ENCODE measurements around the gene PIP5KL1. TPM values are rescaled to one million over a fixed set of nuclear protein-coding genes. Genes with fewer than 3 reads are reported as not detected.

PIP5KL1 gene
- total and polyA plus RNA-seq, 2 donors (not counting 3 experiments of a cell fraction or from before 2014, with no cell fraction given): 1.5 to 2.9 TPM

DNA sequence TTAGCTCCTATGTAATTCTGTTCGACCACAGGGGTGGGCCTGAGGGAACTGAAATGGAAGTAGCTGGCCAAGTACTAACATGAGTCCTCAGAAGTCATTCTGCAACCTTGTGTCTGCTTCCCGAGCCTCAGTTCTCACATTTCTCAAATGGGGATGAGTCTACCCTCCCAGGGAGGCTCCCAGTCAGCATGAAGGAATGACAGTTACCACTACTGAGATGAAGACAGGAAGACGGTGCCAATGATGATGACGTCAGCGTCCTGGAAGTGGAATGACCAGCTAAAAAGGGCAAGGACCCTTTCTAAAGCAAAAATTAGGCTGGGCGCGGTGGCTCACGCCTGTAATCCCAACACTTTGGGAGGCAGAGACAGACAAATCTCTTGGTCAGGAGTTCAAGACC is 6.8 kb downstream of the PIP5KL1 start:
- no peak overlapping the region for H3K4me2 ChIP-seq (ENCODE audit: insufficient read depth, low read length)
- H3K79me2 ChIP-seq (ENCODE audit: control insufficient read depth, insufficient read depth, low read length): no peaks in the 10 kb centered on the region
- no peak overlapping the region for H3K9ac ChIP-seq (replicated peaks; ENCODE audit: extremely low read depth, insufficient read depth, low read length)
- TF ChIP-seq FOS (IDR thresholded peaks at IDR 0.05; ENCODE audit: borderline replicate concordance, insufficient read depth, low read length) (no peak), MYC (IDR thresholded peaks at IDR 0.05; ENCODE audit: low read depth, low read length) (no peak), JUN (IDR thresholded peaks at IDR 0.05; ENCODE audit: borderline replicate concordance, insufficient read depth, insufficient read length, low read depth) (no peak), GATA2 (IDR thresholded peaks at IDR 0.05; ENCODE audit: insufficient read depth, insufficient read length, low read depth, low read length) (no peak), POLR2AphosphoS5 (IDR thresholded peaks at IDR 0.05; ENCODE audit: insufficient read depth, low read depth, low read length) (no peak), POLR2A (IDR thresholded peaks at IDR 0.05; ENCODE audit: low read depth, low read length) (no peak)
- TF ChIP-seq, protein P1, sequence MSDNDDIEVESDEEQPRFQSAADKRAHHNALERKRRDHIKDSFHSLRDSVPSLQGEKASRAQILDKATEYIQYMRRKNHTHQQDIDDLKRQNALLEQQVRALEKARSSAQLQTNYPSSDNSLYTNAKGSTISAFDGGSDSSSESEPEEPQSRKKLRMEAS (IDR thresholded peaks at IDR 0.05; ENCODE audit: insufficient read depth, insufficient read length): no peak
- dilution Hi-C loops (cut with MboI; ENCODE audit: extremely low pct_ligation_motif_present, low sequenced_read_pairs): no loop called here
- H3K4me1 ChIP-seq (ENCODE audit: control insufficient read depth, extremely low read depth, insufficient read depth, low read length): peaks cover 8% of the 10 kb centered on the region
- H2AFZ ChIP-seq (ENCODE audit: low read depth, low read length): no peak overlapping the region
- no peak for FAIRE-seq
- no peak overlapping the region for H3K4me3 ChIP-seq (replicated peaks in 1 of 3; ENCODE audit: insufficient read depth in 1 of 3, low read depth in 1 of 3, low read length in 3 of 3)
- no peaks in the 10 kb centered on the region for H3K36me3 ChIP-seq (ENCODE audit: control insufficient read depth in 2 of 2, extremely low read depth in 1 of 2, insufficient read depth in 2 of 2, low read length in 2 of 2)
- no peak for DNase-seq (ENCODE audit: low read depth, low spot score)
- peaks cover 3 to 6% of the 10 kb centered on the region in 2 experiments for H3K27me3 ChIP-seq (ENCODE audit: control insufficient read depth in 2 of 2, insufficient read depth in 2 of 2, low read length in 2 of 2)
- CTCF ChIA-PET: interaction anchor here (1.1 to 1.6 kb wide), 4 partner anchors 19 to 335 kb away, joined by 3 to 7 read pairs (median 4); partner anchors contain the start of genes ENG and TOR2A
- no peaks in the 10 kb centered on the region for H4K20me1 ChIP-seq (replicated peaks; ENCODE audit: control insufficient read depth, extremely low read depth, insufficient read depth, low read length)
- BruUV-seq (replicated peaks): no TSS peak
- POLR2A ChIA-PET: interaction anchor here (0.6 to 0.7 kb wide), 2 partner anchors 35 to 321 kb away, joined by 3 to 4 read pairs; no protein-coding TSS in a partner anchor
- H3K9me1 ChIP-seq (replicated peaks; ENCODE audit: control insufficient read depth, extremely low read depth, insufficient read depth, low read length): no peaks in the 10 kb centered on the region
- intact Hi-C loops (cut with micrococcal nuclease): no loop called here
- H3K9me3 ChIP-seq (replicated peaks; ENCODE audit: control insufficient read depth, insufficient read depth, low read length): no peaks in the 10 kb centered on the region
- H3K27ac ChIP-seq (ENCODE audit: insufficient read depth, low read depth, low read length): no peak overlapping the region

DNA sequence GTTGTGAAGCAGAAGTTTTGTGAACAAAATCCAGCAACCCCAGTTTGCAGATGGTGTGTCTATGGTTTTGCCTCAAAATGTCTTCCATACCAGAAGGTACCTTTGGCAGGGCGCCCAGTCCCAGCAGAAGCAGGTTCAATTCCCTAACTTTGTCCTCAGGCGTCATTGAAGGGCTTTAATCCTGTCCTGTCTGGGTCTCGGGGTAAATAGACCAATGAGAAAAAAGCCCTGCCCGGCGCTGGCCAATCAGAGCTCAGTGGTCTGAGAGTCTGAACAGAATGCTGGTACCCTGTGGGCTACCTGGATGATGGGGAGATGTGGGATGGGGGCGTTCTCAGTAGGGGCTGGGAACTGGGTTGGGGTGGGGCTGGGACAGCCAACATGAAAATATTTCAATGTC is 7.5 kb downstream of the PIP5KL1 start:
- Histone ChIP-seq H3K36me3 (ENCODE audit: control insufficient read depth in 2 of 2, extremely low read depth in 1 of 2, insufficient read depth in 2 of 2, low read length in 2 of 2) (no peaks in the 10 kb centered on the region), H3K4me2 (ENCODE audit: insufficient read depth, low read length) (no peak overlapping the region), H3K9me1 (replicated peaks; ENCODE audit: control insufficient read depth, extremely low read depth, insufficient read depth, low read length) (no peaks in the 10 kb centered on the region), H3K27me3 (ENCODE audit: control insufficient read depth in 2 of 2, insufficient read depth in 2 of 2, low read length in 2 of 2) (peaks cover 3 to 6% of the 10 kb centered on the region in 2 experiments), H3K9me3 (replicated peaks; ENCODE audit: control insufficient read depth, insufficient read depth, low read length) (no peaks in the 10 kb centered on the region), H3K4me1 (ENCODE audit: control insufficient read depth, extremely low read depth, insufficient read depth, low read length) (peaks cover 15% of the 10 kb centered on the region), H2AFZ (ENCODE audit: low read depth, low read length) (no peak overlapping the region), H3K79me2 (ENCODE audit: control insufficient read depth, insufficient read depth, low read length) (no peaks in the 10 kb centered on the region), H3K27ac (ENCODE audit: insufficient read depth, low read depth, low read length) (no peak overlapping the region), H4K20me1 (replicated peaks; ENCODE audit: control insufficient read depth, extremely low read depth, insufficient read depth, low read length) (no peaks in the 10 kb centered on the region), H3K4me3 (replicated peaks in 1 of 3; ENCODE audit: insufficient read depth in 1 of 3, low read depth in 1 of 3, low read length in 3 of 3) (no peak overlapping the region), H3K9ac (replicated peaks; ENCODE audit: extremely low read depth, insufficient read depth, low read length) (no peak overlapping the region)
- dilution Hi-C loops (cut with MboI; ENCODE audit: extremely low pct_ligation_motif_present, low sequenced_read_pairs): no loop called here
- peak; percentile 38 for FAIRE-seq
- POLR2A ChIA-PET: no interaction called here
- CTCF ChIA-PET: interaction anchor here (0.6 to 4.5 kb wide), 7 partner anchors 20 to 333 kb away, joined by 3 to 38 read pairs (median 4); partner anchors contain the start of genes ENG and TOR2A
- no peak for DNase-seq (ENCODE audit: low read depth, low spot score)
- no TSS peak for BruUV-seq (replicated peaks)
- intact Hi-C loops (cut with micrococcal nuclease): no loop called here
- TF ChIP-seq POLR2A (IDR thresholded peaks at IDR 0.05; ENCODE audit: low read depth, low read length): no peak
- TF ChIP-seq, protein P1 (IDR thresholded peaks at IDR 0.05; ENCODE audit: insufficient read depth, insufficient read length): no peak
- no peak for TF ChIP-seq MYC (IDR thresholded peaks at IDR 0.05; ENCODE audit: low read depth, low read length)
- TF ChIP-seq FOS (IDR thresholded peaks at IDR 0.05; ENCODE audit: borderline replicate concordance, insufficient read depth, low read length): no peak
- no peak for TF ChIP-seq JUN (IDR thresholded peaks at IDR 0.05; ENCODE audit: borderline replicate concordance, insufficient read depth, insufficient read length, low read depth)
- TF ChIP-seq, protein P2, sequence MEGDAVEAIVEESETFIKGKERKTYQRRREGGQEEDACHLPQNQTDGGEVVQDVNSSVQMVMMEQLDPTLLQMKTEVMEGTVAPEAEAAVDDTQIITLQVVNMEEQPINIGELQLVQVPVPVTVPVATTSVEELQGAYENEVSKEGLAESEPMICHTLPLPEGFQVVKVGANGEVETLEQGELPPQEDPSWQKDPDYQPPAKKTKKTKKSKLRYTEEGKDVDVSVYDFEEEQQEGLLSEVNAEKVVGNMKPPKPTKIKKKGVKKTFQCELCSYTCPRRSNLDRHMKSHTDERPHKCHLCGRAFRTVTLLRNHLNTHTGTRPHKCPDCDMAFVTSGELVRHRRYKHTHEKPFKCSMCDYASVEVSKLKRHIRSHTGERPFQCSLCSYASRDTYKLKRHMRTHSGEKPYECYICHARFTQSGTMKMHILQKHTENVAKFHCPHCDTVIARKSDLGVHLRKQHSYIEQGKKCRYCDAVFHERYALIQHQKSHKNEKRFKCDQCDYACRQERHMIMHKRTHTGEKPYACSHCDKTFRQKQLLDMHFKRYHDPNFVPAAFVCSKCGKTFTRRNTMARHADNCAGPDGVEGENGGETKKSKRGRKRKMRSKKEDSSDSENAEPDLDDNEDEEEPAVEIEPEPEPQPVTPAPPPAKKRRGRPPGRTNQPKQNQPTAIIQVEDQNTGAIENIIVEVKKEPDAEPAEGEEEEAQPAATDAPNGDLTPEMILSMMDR (IDR thresholded peaks at IDR 0.05; ENCODE audit: extremely low read depth in 1 of 2, insufficient read depth in 1 of 2, low read depth in 1 of 2, low read length in 2 of 2): no peak
- no peak for TF ChIP-seq GATA2 (IDR thresholded peaks at IDR 0.05; ENCODE audit: insufficient read depth, insufficient read length, low read depth, low read length)
- no peak for TF ChIP-seq POLR2AphosphoS5 (IDR thresholded peaks at IDR 0.05; ENCODE audit: insufficient read depth, low read depth, low read length)
- no peak for TF ChIP-seq EZH2 (IDR thresholded peaks at IDR 0.05; ENCODE audit: borderline replicate concordance, low read depth, low read length, severe bottlenecking)

Measured in endothelial cell of umbilical vein (primary cell).